ENCODE data around the gene MARS1.
A peak's percentile ranks its signal among the peaks of the same experiment; 100 is the strongest.
"Not testable (repeated sequence)": the region's sequence is repeated elsewhere in the genome, so short reads cannot be mapped to it uniquely, and the experiment has no call there.

Gene MARS1

GRCh38 chr12:57495051-57495701, 7.3 kb downstream of the MARS1 start:
- not testable (repeated sequence) for DNase-seq

DNA sequence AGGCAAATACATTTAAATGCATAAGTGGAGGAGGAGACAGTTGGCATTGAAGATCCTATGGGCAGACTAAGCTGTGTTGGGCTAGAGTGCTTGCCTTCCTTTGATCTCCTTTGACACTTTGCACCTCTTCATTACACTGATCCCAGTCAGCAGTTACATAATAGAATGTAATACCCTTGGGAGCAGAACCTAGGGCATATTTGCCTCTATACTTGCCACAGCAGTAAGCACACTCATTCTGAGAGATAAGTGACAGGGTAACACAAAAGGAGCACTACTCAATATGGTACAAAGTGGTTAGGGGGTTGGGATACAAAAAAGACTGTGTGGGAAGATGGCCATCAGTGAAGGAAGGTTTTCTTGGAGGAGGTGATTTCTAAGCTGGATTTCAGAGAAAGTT, 9.0 kb downstream of the MARS1 start:
- DNase-seq, result no peak

GRCh38 chr12:57497223-57498131, 9.6 kb downstream of the MARS1 start:
- no peak for DNase-seq

DNA sequence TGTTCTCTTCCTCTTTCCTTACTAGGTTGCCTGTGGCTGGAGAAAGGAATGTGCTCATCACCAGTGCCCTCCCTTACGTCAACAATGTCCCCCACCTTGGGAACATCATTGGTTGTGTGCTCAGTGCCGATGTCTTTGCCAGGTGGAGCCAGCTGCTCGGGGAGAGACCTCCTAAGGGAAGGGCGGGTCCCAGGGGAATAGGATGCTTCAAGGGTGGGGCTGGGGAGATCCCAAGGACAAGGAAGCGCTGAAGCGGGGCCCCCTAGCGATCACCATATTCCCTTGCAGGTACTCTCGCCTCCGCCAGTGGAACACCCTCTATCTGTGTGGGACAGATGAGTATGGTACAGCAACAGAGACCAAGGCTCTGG, 10.2 kb downstream of the MARS1 start:
- no peak for DNase-seq

DNA sequence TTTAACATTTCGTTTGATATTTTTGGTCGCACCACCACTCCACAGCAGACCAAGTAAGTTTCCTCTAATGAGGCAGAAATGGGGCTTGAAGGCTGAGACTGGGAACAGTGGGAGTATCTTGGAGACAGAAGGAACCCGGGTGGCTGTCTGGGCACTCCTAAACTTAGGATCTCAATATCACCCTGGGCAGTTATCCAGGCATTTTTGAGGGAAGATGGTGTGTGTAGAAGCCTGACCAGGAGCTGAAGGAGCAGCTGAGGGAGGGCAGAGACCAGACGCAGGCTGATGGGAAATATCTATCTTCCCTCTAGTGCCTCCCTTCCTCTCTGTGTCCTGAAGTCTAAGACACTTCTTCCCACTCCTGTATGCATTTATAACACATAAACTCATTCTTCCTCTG, 10.7 kb downstream of the MARS1 start:
- no peak for DNase-seq

DNA sequence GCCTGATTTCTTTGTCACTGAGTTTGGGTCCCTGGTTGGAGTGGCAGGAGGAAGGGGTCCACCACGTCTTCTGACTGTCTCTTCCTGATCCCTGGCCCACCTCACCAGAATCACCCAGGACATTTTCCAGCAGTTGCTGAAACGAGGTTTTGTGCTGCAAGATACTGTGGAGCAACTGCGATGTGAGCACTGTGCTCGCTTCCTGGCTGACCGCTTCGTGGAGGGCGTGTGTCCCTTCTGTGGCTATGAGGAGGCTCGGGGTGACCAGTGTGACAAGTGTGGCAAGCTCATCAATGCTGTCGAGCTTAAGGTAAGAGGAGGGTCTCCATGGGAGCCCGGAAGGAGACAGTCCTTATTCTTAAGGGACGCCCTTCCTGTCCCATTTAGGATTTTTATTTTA, 12.3 kb downstream of the MARS1 start:
- no peak for DNase-seq

GRCh38 chr12:57502311-57502969, 14.6 kb downstream of the MARS1 start:
- DNase-seq, result not testable (repeated sequence)

DNA sequence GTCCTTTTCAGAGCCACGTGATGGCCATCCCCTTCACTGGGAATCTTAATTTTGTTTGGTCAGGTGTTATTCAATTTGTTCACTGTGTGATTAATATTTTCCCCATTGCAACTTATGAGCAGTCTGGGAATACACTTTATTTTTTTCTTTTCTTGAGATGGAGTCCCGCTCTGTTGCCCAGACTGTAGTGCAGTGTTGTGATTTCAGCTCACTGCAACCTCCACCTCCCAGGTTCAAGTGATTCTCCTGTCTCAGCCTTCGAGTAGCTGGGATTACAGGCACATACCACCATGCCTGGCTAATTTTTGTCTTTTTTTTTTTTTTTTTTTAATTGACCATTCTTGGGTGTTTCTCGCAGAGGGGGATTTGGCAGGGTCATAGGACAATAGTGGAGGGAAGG, 18.7 kb downstream of the MARS1 start:
- not testable (repeated sequence) for DNase-seq

DNA sequence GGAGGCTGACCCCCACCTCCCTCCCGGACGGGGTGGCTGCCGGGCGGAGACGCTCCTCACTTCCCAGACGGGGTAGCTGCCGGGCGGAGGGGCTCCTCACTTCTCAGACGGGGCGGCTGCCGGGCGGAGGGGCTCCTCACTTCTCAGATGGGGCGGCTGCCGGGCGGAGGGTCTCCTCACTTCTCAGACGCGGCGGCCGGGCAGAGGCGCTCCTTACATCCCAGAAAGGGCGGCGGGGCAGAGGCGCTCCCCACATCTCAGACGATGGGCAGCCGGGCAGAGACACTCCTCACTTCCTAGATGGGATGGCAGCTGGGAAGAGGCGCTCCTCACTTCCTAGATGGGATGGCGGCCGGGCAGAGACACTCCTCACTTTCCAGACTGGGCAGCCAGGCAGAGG, 19.9 kb downstream of the MARS1 start:
- DNase-seq, result not testable (repeated sequence)

DNA sequence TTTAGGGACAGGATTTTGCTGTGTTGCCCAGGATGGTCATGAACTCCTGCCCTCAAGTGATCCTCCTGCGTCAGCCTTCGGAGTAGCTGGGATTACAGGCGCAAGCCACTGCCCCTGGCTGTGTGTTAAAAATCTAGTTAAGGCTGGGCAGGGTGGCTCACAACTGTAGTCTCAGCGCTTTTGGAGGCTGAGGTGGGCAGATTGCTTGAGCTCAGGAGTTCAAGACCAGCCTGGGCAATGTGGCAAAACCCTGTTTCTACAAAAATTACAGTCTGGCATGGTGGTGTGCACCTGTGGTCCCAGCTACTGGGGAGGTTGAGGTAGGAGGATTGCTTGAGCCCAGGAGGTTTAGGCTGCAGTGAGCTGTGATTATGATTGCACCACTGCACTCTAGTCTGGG, 23.3 kb downstream of the MARS1 start:
- DNase-seq, result no peak

GRCh38 chr12:57511588-57512325, 23.9 kb downstream of the MARS1 start:
- no peak for DNase-seq

DNA sequence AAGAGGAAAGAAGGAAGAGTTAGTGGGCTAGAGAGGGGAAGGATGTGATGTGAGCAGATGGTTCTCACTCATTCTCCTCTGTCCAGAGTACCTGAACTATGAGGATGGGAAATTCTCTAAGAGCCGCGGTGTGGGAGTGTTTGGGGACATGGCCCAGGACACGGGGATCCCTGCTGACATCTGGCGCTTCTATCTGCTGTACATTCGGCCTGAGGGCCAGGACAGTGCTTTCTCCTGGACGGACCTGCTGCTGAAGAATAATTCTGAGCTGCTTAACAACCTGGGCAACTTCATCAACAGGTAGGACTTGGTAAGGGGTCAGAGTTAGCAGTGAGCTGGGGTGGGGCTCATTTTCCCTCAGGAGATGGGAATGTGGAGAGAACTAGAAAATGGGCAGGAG, 24.8 kb downstream of the MARS1 start:
- DNase-seq, result no peak

DNA sequence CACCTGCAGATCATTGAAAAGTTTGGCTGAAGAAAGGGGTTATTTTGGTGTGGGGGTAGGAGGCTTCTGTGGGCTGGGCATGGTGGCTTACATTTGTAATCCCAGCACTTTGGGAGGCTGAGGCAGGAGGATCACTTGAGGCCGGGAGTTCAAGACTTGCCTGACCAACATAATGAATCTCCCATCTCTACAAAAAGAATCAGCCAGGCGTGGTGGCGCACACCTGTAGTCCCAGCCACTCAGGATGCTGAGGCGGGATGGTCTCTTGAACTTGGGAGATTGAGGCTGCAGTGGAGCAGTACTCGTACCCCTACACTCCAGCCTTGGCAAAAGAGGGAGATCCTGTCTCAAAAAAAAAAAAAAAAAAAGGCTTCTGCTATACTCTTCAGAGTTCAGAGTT, 25.4 kb downstream of the MARS1 start:
- DNase-seq, result no peak

DNA sequence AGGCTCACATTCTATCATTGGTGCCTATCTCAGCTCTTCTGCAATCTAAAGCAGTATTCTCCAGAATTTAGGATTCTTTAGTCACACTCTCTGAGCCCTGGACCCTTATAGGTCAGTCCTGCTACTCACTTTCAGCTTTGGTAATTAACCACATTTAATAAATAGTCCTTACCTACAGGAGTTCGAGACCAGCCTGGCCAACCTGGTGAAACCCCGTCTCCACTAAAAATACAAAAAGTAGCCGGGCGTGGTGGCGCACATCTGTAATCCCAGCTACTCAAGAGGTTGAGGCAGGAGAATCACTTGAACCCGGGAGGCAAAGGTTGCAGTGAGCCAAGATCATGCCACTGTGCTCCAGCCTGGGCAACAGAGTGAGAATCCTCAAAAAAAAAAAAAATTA, 25.8 kb downstream of the MARS1 start:
- DNase-seq, result not testable (repeated sequence)

- DNase-seq, result not testable (repeated sequence)
Observed at GRCh38 chr12:57514246-57514645, 26.4 kb downstream of the MARS1 start.

DNA sequence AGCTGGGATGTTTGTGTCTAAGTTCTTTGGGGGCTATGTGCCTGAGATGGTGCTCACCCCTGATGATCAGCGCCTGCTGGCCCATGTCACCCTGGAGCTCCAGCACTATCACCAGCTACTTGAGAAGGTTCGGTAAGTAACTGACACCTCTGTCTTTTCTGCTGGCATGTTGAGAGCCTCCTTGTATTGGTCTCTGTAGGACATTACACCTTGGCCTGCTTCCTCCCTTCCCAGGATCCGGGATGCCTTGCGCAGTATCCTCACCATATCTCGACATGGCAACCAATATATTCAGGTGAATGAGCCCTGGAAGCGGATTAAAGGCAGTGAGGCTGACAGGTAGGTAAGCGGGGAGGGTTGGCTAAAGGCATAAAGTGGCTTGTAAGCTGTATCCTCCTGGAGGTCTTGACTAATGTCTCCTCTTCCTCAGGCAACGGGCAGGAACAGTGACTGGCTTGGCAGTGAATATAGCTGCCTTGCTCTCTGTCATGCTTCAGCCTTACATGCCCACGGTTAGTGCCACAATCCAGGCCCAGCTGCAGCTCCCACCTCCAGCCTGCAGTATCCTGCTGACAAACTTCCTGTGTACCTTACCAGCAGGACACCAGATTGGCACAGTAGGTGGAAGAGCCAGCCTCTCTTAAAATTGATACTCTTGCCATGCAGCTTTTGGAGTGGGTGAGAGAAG, 27.0 kb downstream of the MARS1 start:
- DNase-seq, result peak; percentile 85

GRCh38 chr12:57515408-57515933, 27.6 kb downstream of the MARS1 start:
- DNase-seq, result no peak

DNA sequence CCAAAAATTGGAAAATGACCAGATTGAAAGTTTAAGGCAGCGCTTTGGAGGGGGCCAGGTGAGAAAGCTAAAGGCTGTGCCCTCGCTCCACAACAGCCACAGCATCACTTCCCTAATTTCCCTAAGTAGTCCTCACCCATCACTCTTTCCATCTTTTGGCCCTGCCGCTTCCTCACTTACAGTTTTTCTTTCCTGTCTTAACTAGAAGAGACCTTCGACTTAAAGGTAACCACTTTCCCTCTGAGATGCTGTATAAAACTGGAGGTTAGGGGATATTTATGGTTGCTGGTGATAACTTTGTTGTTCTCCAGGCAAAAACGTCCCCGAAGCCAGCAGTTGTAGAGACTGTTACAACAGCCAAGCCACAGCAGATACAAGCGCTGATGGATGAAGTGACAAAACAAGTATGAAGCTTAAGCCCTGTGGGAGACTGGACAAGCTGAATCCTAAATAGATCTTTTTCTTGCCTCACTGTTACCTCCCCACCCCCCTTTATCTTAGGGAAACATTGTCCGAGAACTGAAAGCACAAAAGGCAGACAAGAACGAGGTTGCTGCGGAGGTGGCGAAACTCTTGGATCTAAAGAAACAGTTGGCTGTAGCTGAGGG, 28.2 kb downstream of the MARS1 start:
- DNase-seq, result no peak

GRCh38 chr12:57516617-57517153, 28.8 kb downstream of the MARS1 start:
- no peak for DNase-seq

DNA sequence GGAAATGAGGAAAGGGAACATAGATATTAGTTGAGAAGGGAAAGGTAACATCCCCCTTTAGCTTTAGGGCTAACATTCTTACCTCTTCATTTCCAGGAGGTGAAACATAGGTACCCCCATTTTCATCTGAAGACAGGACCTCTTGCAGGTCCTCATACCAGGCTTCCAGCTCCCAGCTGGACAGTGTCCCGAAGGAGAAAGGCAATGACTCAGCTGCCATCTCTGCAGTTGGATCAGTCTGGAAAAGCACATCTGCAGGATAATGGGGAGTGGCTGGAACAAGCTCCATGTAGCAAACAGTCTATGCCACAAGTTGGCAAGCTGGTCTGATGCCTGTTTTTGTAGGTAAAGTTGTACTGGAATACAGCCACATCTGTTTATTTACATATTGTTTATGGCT, 29.3 kb downstream of the MARS1 start:
- DNase-seq, result peak; percentile 24

DNA sequence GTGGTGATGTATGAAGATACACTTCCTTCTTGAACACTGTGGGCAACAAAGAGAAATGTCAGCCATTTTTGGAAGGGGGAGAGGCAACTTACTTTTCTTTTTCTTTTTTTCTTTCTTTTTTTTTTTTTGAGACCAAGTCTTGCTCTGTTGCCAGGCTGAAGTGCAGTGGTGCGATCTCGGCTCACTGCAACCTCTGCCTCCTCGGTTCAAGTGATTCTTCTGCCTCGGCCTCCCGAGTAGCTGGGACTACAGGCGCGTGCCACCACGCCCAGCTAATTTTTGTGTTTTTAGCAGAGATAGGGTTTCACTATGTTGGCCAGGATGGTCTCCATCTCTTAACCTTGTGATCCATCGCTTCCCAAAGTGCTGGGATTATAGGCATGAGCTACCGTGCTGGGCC, 29.9 kb downstream of the MARS1 start:
- not testable (repeated sequence) for DNase-seq

Data from NCI-H69 (cell line).